ENCODE measurements around the gene DDX3X.
"Not testable (repeated sequence)": the region's sequence is repeated elsewhere in the genome, so short reads cannot be mapped to it uniquely, and the experiment has no call there.

The DDX3X gene

DNA sequence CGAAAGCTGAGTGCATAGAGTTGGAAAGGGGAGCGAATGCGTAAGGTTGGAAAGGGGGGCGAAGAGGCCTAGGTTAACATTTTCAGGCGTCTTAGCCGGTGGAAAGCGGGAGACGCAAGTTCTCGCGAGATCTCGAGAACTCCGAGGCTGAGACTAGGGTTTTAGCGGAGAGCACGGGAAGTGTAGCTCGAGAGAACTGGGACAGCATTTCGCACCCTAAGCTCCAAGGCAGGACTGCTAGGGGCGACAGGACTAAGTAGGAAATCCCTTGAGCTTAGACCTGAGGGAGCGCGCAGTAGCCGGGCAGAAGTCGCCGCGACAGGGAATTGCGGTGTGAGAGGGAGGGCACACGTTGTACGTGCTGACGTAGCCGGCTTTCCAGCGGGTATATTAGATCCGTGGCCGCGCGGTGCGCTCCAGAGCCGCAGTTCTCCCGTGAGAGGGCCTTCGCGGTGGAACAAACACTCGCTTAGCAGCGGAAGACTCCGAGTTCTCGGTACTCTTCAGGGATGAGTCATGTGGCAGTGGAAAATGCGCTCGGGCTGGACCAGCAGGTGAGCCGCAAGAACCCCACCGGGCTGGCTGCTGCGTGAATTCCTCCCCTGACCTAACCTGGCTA, at the start of gene DDX3X:
Gene DDX3X (plus strand): TSS at position 419 of the 619 bp plus-strand sequence. CDS start 91 bp downstream, at position 510.
- DNase-seq (ENCODE audit: low spot score) = peak; percentile 74
- no peak for FAIRE-seq

DNA sequence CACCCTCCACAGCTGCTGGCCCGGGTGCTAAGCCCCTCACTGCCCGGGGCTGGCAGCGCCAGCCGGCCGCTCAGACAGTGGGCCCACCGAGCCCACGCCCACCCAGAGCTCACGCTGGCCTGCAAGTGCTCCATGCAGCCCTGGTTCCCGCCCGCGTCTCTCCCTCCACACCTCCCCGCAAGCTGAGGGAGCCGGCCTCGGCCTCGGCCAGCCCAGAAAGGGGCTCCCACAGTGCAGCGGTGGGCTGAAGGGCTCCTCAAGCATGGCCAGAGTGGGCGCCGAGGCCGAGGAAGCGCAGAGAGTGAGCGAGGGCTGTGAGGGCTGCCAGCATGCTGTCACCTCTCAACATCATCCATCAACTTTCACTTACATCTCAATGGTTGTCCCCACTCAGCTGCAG, 48.0 kb upstream of the DDX3X start:
- FAIRE-seq; DNase-seq (ENCODE audit: low spot score): not testable (repeated sequence)

DNA sequence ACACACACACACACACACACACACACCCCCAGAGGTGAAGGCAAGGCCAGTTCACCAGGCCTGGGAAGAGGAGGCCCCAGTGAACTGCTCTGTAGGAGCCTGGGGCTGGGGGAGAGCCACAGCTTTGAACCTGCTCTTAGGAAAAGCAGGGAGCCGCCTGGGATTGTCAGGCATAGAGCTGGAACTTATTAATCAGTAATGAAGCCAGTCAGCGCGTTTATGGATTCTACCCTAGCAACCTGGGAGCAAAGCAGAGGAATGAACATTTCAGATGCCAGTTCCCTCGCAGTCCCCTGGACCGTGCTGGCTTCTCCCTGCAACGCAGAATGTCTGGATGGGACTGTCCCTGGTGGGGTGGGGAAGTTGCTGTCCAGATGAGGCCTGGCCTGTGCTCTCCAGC, 45.3 kb upstream of the DDX3X start:
- no peak for FAIRE-seq
- no peak for DNase-seq (ENCODE audit: low spot score)

DNA sequence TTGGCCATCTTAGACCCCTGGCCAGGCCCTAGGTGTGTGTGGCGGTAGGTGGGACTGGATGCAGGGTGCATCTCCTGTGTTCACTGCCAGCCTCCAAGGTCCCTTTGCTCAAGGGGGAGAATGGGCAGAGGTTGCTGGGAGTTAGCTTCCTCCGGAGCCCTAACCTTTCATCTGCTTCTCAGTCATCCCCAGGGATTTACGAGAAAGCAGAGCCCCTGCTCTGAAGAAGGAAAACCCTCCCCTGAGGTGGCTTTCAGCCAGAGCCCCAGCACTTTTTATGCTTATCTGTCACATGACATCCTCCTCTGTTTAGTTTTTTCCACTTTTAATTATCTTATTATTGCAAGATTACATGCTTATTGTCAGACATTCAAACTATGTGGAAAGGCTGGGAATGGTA, 44.9 kb upstream of the DDX3X start:
- DNase-seq (ENCODE audit: low spot score) = no peak
- FAIRE-seq = no peak

DNA sequence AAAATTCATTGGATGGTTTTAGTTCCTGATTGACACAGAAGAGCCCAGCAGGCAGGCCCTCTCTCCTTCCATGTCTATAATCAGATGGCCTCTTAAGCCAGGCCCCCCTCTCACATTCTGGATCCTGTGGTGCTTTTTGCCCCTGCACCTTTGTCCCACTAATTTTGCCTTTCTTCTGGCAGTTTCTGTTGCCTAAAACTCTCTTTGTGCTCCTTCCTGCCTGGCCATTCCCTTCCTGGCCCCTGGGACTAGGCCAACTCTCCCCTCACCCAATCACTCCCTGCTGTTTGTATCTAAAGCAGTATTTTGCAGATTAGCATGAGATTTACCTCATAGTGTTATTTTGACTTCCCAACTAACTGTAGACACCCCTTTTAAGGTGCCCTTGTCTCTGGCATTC, 42.7 kb upstream of the DDX3X start:
- DNase-seq (ENCODE audit: low spot score) (no peak), FAIRE-seq (no peak)

DNA sequence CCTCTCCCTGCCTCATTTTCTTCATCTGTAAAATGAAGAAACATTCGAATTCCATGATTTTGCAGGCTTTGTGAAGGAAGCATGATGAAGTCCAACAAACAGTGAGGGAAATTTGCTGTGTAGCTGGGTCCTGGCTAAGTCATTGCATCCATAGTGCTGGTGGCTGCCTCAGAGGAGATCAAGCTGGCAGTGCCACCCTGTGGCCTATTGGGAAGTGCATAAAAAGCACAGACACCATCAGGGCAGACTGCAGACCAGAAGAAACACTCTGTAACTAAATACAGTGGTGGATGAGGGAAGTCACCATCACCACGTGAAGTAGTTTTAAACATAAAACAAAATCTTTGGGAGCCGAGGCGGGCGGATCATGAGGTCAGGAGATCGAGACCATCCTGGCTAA, 40.7 kb upstream of the DDX3X start:
- DNase-seq (ENCODE audit: low spot score) (no peak), FAIRE-seq (no peak)

DNA sequence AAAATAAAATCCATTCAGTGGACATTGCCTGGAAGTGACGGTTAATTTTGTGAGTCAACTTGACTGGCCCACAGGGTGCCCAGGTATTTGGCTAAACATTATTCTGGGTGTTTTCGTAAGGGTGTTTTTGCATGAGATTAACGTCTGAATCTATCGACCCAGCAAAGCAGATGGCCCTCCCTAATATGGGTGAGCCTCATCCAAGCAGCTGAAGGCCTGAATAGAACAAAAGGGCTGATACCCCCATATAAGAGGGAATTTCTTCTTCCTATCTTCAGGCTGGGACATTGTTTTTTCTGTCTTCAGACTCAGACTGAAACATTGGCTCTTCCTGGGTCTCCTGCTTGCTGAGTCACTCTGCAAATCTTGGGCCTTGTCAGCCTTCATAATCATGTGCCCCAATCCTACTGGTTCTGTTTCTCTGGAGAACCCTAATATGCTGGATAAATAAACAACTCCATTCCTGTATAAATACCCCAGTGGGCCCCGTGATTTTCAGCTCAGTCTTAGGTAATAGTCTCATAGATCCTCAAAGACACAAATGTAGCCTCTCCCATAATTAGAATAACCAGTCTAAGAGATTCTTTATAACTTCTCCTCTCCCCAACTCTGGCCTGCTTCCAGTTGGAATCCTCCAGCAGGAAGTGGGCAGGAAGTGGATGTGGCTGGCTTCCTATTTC, 33.1 kb upstream of the DDX3X start:
- FAIRE-seq (no peak), DNase-seq (ENCODE audit: low spot score) (peak; percentile 4)

DNA sequence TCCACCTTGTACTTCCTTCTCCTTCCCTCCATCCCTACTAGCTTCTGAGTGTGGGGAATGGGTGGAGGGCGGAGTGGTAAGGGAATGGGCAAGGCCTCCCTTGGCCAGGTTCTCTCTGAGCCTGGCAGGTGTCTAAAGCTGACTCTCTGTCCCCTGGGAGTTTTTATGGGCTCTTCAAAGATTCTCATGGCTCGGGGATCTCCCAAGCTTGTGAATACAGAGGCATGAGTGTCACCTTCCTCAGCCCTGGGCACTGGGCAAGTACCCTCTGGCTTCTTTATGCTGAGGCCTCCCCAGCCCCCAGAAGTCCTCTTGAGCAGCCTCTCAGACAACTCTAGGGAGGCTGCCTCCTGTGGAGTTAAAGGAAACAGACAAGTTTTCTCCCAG, 32.5 kb upstream of the DDX3X start:
- DNase-seq (ENCODE audit: low spot score) (no peak), FAIRE-seq (no peak)

DNA sequence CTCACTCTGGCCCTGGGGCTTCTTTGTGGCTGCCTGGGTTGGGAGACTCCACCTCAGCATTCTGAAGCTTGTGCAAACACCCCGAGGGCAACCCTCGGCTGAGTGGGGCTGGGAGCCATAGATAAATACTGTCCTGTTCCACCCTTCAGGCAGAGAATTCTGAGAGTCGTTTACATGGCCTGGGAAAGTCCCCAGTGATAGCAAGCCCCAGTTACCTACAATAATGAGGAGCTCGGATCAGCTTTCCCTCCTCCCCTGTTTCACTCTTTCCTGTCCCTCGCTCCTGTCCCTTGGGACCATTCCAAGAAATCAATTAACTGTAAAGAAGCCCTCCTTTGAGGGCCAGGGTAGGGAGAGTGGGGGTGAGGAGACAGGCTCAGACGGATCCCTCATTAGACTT, 31.6 kb upstream of the DDX3X start:
- DNase-seq (ENCODE audit: low spot score) (no peak), FAIRE-seq (no peak)

DNA sequence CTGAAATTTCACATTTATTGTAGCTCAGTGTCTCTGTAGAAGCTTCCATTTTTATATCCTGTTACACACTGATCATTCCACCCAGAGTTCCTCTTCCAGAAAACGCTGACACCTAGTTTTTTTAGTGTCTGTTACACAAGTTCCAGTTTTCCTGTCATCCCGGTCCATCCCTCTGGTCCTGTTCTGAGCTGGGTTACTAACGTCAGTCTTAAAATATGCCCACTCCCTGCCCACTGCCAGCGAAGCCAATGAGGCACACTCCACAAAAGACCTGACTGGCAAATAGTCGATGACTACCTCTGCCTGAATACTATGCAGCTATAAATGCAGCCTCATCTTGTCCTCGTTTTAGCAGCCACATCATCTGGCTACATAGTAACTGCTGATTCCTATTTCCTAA, 30.9 kb upstream of the DDX3X start:
- DNase-seq (ENCODE audit: low spot score) (peak; percentile 5), FAIRE-seq (no peak)

DNA sequence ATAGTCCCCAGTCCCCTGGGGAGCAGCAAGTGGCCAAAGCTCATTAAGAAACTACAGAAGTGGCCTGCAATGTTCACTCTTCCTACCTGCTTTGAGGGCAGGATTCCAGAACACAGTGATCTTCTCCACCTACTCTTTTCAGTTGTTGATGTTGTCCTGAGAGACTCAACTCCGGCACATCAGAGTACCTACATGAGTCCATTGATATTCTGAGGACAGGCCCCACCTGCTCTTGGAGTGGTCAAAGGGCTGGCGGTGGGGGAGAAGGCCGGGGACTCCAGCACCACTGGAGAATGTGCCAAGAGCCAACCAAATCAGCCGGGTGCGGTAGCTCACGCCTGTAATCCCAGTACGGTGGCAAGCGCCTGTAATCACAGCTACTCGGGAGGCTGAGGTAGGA, 29.8 kb upstream of the DDX3X start:
- DNase-seq (ENCODE audit: low spot score) (no peak), FAIRE-seq (no peak)

DNA sequence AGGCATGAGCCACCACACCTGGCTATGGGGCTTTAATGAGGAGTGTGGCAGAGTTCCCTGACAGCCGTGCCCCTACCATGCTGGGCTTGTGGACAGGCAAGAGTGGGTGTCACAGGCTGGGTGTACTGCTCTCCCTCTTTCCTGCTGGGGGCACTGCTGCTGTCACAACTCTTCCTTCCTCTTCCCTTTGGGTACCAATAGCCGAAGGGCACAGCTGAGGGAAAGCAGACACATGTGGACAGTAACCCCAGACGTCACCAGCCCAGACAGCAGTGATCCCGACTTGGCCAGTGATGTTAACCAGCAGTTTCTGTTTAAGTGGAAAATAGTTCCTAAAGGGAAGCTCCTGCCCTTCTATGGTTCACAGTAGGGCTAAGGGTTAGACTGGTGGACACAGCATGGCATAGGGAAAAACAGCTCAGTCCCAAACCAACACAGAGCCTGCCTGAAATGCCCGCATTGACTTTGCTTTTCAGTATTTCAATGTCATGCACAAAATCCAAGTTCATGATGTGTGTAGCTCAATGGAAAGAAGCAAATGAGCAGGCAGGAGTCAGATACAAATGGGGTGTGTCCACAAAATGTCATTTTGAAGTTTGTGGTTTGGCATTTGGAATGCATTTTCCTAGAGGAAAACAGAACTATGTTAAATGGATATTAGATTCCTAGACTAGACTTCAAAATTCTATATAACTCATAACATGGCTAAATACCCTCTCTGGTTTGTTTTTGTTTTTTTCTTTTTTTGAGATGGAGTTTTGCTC, 24.9 kb upstream of the DDX3X start:
- no peak for DNase-seq (ENCODE audit: low spot score)

DNA sequence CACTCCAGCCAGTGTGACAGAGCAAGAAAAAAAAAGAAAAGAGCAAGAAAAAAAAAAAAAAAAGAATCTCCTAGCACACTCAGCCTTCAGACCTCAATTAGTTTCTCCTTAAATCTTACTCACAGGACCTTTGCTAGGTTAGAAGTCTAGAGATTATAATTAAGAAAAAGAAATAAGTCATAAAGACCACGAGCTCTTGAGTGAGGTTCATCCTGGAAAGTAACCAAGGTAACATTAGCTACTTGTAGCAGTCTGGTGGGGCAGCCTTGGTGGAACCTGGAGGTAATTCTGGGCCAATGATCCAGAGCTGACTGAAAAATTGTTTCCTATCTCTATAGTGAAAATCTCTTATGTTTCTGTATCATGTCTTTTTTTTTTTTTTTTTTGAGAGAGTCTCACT, 21.2 kb upstream of the DDX3X start:
- DNase-seq (ENCODE audit: low spot score) = no peak
- no peak for FAIRE-seq

More for the DNA sequence above, 24.9 kb upstream of the DDX3X start:
- FAIRE-seq = no peak

DNA sequence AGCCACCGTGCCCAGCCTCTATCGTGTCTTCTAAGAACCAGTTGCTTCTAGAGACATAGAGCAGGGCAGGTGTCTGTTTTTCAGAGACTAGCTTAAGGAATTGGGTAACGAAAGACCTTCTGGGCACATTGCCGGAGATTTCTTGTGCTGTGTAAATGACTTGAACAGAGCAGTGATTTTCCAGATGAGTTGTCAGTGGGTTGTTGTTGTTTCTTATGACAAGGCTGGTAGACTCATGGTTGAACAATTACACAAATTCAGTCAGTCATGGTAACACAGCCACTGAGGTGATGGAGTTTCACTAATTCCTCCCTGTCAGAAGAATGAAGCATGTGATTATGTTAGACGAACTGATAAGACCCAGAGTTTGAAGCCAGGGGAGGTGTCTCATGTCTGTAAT, 20.5 kb upstream of the DDX3X start:
- no peak for FAIRE-seq
- no peak for DNase-seq (ENCODE audit: low spot score)

DNA sequence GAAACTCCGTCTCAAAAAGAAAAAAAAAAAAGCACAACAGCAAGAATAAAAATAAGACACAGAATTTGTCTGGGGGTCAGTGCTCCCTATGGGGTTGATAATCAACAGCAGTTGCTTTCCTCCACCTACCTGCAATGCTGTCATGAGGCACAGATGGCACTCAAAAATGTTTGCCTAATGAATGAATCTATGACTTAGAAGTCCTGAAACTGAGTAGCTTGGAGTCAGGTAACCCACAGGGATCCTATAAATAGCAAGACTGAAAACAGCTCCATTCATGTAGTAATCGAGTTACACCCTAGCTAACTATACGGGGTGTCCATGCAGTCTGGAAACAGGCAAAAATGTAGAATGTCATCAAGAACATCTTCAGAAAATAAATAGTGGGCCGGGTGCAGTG, 19.8 kb upstream of the DDX3X start:
- no peak for FAIRE-seq

DNA sequence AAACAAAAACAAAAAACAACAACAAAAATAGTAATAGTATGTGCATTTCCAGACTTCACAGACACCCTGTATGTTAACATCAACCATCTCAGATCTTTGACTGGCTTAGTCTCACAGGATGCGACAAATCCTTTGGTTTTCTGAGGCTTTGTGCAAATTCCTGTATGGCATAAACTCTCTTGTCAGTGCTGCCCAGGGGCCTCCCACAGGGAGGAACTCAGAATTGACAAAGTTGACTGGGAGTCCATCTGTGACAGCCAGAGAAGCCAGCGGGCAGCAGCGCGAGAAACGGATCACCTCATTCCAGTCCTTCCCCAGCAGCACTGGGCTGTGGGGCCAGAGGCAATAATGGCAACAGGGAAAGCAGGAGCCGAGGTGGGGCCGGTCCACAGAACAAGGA, 19.1 kb upstream of the DDX3X start:
- no peak for FAIRE-seq
- DNase-seq (ENCODE audit: low spot score) = no peak

More for the DNA sequence above, 19.8 kb upstream of the DDX3X start:
- DNase-seq (ENCODE audit: low spot score) = no peak

DNA sequence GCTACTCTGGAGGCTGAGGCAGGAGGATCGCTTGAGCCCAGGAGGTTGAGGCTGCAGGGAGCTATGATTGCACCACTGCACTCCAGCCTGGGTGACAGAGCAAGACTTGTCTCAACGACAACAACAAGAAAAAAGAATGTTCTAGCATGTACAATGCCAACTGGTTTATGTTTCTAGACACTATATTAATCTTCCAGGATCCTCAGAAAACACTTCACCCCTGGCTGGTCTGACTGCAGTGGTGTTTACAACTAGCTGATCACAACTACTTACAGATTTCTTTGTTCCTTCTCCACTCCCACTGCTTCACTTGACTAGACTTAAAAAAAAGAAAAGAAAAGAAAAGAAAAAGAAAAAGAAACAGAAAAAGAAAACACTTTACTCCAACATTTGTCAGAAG, 17.7 kb upstream of the DDX3X start:
- DNase-seq (ENCODE audit: low spot score); FAIRE-seq: not testable (repeated sequence)

DNA sequence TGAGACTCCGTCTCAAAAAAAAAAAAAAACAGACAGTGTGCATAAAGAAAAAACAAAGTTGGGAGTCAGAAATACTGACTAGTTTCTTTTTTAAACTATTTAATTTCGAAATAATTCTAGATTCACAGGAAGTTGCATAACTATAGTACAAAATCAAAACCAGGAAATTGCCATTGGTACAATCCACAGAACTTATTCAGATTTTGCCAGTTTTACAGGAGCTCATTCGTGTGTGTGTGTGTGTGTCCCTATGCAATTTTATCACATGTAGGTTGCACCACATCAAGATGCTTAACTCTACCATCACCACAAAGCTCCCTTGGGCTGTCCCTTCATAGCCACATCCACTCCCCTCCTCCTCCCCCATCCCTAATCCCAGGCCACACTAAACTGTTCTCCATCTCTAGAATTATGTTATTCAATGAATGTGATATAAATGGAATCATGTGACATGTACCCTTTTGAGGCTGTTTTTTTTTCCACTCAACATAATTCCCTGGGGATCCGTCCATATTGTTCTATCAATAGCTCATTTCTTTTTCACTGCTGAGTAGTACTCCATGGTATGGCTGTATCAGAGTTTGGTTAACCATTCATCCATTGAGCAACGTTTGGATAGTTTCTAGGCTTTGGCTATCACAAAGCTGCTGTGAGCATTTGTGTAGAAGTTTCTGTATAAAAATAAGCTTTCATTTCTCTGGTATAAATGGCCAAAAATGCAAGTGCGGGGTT, 16.3 kb upstream of the DDX3X start:
- FAIRE-seq = no peak
- DNase-seq (ENCODE audit: low spot score) = no peak

DNA sequence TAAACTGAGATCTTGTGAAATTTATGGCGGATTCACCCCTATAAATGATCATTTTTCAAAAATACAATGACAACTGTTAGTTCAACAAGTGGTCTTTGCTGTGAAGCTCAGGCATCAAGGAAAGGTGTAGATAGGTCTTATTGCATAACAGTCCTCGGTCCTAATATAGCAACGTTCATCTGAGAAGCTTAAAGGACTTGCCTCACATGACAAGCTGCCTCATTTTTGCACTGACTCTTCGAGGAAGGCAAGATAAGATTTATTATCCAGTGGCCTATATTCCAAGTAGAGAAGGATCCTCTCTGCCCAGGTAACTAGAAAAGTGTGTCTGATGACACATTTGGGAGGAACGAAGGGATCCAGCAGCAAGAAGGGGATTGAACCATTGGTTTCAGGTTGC, 13.6 kb upstream of the DDX3X start:
- DNase-seq (ENCODE audit: low spot score) (no peak), FAIRE-seq (no peak)

DNA sequence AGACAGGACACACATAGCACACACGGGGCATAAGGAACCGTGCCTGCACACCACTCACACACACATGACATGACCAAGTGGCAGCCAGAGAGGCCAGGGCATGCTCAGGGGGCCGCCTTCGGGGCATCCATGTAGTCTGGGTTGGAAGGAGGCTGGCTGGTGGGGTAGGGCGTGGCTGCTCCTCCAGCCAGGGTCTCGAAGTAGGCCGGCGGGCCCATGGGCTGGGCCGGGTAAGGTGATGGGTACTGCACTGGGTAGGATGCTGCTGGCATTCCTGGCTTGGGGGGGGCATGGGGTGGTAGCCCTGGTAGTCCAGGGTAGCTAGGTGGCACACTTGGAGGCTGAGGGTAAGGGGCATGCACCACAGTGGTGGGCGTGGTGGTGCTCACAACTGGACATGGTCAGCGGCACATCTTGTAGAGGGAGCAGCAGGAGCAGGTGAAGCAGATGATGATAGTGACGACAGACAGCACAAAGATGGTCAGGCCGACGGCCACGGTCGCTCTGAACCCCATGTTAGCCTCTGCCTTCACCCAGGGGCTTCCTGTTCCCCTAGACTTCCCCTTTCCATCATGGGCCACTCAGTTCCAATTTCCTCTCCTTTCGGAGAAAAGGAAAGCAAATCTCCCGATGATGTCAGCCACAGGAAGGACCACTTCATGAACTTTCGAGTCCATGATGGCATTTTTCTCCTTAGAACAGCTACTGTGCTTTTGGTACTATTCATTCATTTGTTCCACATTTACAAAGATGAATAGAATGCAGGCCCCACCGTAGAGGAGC, 10.9 kb upstream of the DDX3X start:
- DNase-seq (ENCODE audit: low spot score) (no peak), FAIRE-seq (no peak)

DNA sequence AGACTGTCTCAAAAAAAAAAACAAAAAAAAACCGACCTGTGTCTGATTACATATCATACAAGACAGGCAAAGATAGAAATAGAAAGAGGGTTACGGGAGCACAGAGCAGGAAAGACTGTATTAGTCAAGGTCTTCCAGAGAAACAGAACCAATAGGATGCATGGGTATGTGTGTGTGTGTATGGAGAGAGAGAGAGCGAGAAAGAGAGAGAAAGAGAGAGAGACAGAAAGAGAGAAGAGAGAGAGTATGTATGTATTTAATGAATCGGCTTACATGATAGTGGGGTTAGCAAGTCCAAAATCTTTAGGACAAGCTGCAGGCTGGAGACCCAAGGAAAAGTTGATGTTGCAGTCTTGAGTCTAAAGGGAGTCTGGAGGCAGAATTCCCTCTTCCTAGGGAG, 7.5 kb upstream of the DDX3X start:
- FAIRE-seq (no peak), DNase-seq (ENCODE audit: low spot score) (no peak)

Data from RCC 7860 (cell line).